Neural cell (in vitro differentiated cells): ENCODE data around the gene TMCO4. TPM values are rescaled to one million over a fixed set of nuclear protein-coding genes. Genes with fewer than 3 reads are reported as not detected.

ENCODE experiments used
- H2AFZ ChIP-seq: fragments of 200-600, 300-800 bp; sonication (generic), shearing (Covaris generic); 2 replicates; pipeline ENCODE4 v1.6.0; 2014; ENCODE audit warnings: low read depth, mild to moderate bottlenecking, antibody characterized with exemption, low read length, moderate library complexity
- H3F3A ChIP-seq: fragments of 200-600 bp; shearing (Covaris generic); 2 replicates; pipeline ENCODE4 v1.6.1; 2016; ENCODE audit warnings: mild to moderate bottlenecking, moderate library complexity, mixed read lengths, antibody characterized with exemption, low read length; ENCODE audit not compliant: insufficient read depth, poor library complexity, severe bottlenecking
- H3K27ac ChIP-seq: fragments of 200-600, 300-800 bp; sonication (generic), shearing (Covaris generic); 2 replicates; pipeline ENCODE4 v1.5.1; 2014; ENCODE audit warnings: mild to moderate bottlenecking, low read length, moderate library complexity
- H3K27me3 ChIP-seq: fragments of 300-800, 200-600 bp; sonication (generic), shearing (Covaris generic); 2 replicates; pipeline ENCODE4 v1.6.0; 2014; ENCODE audit warnings: mild to moderate bottlenecking, low read depth, low read length, moderate library complexity; ENCODE audit not compliant: insufficient read depth
- H3K36me3 ChIP-seq: fragments of 300-800, 200-600 bp; sonication (generic), shearing (Covaris generic); 2 replicates; pipeline ENCODE4 v1.5.1; 2014; ENCODE audit warnings: mild to moderate bottlenecking, antibody characterized with exemption, low read length, moderate library complexity; ENCODE audit not compliant: insufficient read depth
- H3K4me2 ChIP-seq: fragments of 300-800, 200-600 bp; sonication (generic), shearing (Covaris generic); 2 replicates; pipeline ENCODE4 v1.6.0; 2014; ENCODE audit warnings: mild to moderate bottlenecking, low read length
- H3K4me3 ChIP-seq: fragments of 300-800, 200-600 bp; sonication (generic), shearing (Covaris generic); 2 replicates; pipeline ENCODE4 v1.5.1; 2014; ENCODE audit warnings: mild to moderate bottlenecking, low read length, moderate library complexity
- H3K79me2 ChIP-seq: fragments of 200-600 bp; shearing (Covaris generic); replicated peaks from 2 replicates; pipeline ENCODE4 v1.6.0; 2014; ENCODE audit warnings: mild to moderate bottlenecking, low read length, moderate library complexity; ENCODE audit not compliant: insufficient read depth
- H3K9ac ChIP-seq: fragments of 300-800, 200-600 bp; sonication (generic), shearing (Covaris generic); 2 replicates; pipeline ENCODE4 v1.6.1; 2016; ENCODE audit warnings: mild to moderate bottlenecking, low read length, mixed read lengths
- H3K9me2 ChIP-seq: fragments of 200-600 bp; shearing (Covaris generic); 2 replicates; pipeline ENCODE4 v1.6.1; 2016; ENCODE audit warnings: mild to moderate bottlenecking, low read length, mixed read lengths; ENCODE audit not compliant: insufficient read depth
- H3K9me3 ChIP-seq: fragments of 200-600, 300-800 bp; sonication (generic), shearing (Covaris generic); 2 replicates; pipeline ENCODE4 v1.6.1; 2016; ENCODE audit warnings: mild to moderate bottlenecking, mixed run types, low read length, moderate library complexity, mixed read lengths
- H4K20me1 ChIP-seq: fragments of 200-600 bp; shearing (Covaris generic); 2 replicates; pipeline ENCODE4 v1.6.1; 2016; ENCODE audit warnings: mild to moderate bottlenecking, mixed run types; ENCODE audit not compliant: insufficient read depth
- CTCF ChIP-seq: fragments of 450-650 bp; IDR thresholded peaks from 2 replicates; pipeline ENCODE4 v1.5.1; 2014; ENCODE audit warnings: antibody characterized with exemption, mild to moderate bottlenecking, moderate library complexity; ENCODE audit not compliant: poor library complexity, severe bottlenecking
- EP300 ChIP-seq: fragments of 450-650 bp; conservative IDR thresholded peaks from 2 replicates; pipeline ENCODE4 v1.6.1; 2014; ENCODE audit warnings: antibody characterized with exemption, mild to moderate bottlenecking, moderate library complexity; ENCODE audit not compliant: poor library complexity, severe bottlenecking
- EZH2 ChIP-seq: fragments of 200-600, 300-800 bp; shearing (Covaris generic), sonication (generic); IDR thresholded peaks from 2 replicates; pipeline ENCODE4 v1.6.1; 2014; ENCODE audit warnings: antibody characterized with exemption, low read length, borderline replicate concordance, mild to moderate bottlenecking; ENCODE audit not compliant: insufficient read depth, poor library complexity, severe bottlenecking
- MXI1 ChIP-seq: fragments of 450-650 bp; conservative IDR thresholded peaks from 2 replicates; pipeline ENCODE4 v1.6.1; 2014; ENCODE audit warnings: antibody characterized with exemption, mild to moderate bottlenecking; ENCODE audit not compliant: poor library complexity, severe bottlenecking
- POLR2AphosphoS5 ChIP-seq: IDR thresholded peaks from 2 replicates; pipeline ENCODE4 v1.6.1; 2012
- RAD21 ChIP-seq: fragments of 450-650 bp; conservative IDR thresholded peaks from 2 replicates; pipeline ENCODE4 v1.6.1; 2014; ENCODE audit warnings: antibody characterized with exemption, mild to moderate bottlenecking, moderate library complexity
- SMC3 ChIP-seq: fragments of 450-650 bp; conservative IDR thresholded peaks from 2 replicates; pipeline ENCODE4 v1.6.1; 2014; ENCODE audit warnings: antibody characterized with exemption, mild to moderate bottlenecking, moderate library complexity; ENCODE audit not compliant: poor library complexity
- TAF1 ChIP-seq: IDR thresholded peaks from 2 replicates; pipeline ENCODE4 v1.6.1; 2012; ENCODE audit warnings: low read depth
- polyA plus RNA-seq: library from polyadenylated mRNA; depleted of rRNA; stranded (reverse); fragments of >200 nt; gene quantifications from 2 replicates; pipeline ENCODE4 v1.2.3, GENCODE V29; 2014
- TF ChIP-seq, protein P1 (sequence below): IDR thresholded peaks from 2 replicates; pipeline ENCODE4 v1.6.1; 2012; ENCODE audit warnings: borderline replicate concordance

Gene TMCO4
- polyA plus RNA-seq, 1 donor from 2014 or later, result not detected

GRCh38 chr1:19703280-19703679 lies 96.4 kb downstream of the TMCO4 start:
- Histone ChIP-seq H3K27me3 (no peaks in the 10 kb centered on the region), H3K4me2 (no peak overlapping the region), H3K27ac (no peak overlapping the region), H4K20me1 (no peaks in the 10 kb centered on the region), H3K36me3 (no peaks in the 10 kb centered on the region), H3K79me2 (no peaks in the 10 kb centered on the region), H3K9me2 (no peaks in the 10 kb centered on the region), H3K9ac (no peak overlapping the region), H3K4me3 (no peak overlapping the region), H3K9me3 (no peaks in the 10 kb centered on the region), H3F3A (no peaks in the 10 kb centered on the region), H2AFZ (no peak overlapping the region)
- no peak for TF ChIP-seq EP300
- TF ChIP-seq SMC3, result no peak
- TF ChIP-seq EZH2, result no peak
- TF ChIP-seq RAD21, result no peak
- TF ChIP-seq TAF1, result no peak
- TF ChIP-seq CTCF, result no peak
- no peak for TF ChIP-seq POLR2AphosphoS5
- TF ChIP-seq, protein P1, sequence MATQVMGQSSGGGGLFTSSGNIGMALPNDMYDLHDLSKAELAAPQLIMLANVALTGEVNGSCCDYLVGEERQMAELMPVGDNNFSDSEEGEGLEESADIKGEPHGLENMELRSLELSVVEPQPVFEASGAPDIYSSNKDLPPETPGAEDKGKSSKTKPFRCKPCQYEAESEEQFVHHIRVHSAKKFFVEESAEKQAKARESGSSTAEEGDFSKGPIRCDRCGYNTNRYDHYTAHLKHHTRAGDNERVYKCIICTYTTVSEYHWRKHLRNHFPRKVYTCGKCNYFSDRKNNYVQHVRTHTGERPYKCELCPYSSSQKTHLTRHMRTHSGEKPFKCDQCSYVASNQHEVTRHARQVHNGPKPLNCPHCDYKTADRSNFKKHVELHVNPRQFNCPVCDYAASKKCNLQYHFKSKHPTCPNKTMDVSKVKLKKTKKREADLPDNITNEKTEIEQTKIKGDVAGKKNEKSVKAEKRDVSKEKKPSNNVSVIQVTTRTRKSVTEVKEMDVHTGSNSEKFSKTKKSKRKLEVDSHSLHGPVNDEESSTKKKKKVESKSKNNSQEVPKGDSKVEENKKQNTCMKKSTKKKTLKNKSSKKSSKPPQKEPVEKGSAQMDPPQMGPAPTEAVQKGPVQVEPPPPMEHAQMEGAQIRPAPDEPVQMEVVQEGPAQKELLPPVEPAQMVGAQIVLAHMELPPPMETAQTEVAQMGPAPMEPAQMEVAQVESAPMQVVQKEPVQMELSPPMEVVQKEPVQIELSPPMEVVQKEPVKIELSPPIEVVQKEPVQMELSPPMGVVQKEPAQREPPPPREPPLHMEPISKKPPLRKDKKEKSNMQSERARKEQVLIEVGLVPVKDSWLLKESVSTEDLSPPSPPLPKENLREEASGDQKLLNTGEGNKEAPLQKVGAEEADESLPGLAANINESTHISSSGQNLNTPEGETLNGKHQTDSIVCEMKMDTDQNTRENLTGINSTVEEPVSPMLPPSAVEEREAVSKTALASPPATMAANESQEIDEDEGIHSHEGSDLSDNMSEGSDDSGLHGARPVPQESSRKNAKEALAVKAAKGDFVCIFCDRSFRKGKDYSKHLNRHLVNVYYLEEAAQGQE, result no peak

DNA sequence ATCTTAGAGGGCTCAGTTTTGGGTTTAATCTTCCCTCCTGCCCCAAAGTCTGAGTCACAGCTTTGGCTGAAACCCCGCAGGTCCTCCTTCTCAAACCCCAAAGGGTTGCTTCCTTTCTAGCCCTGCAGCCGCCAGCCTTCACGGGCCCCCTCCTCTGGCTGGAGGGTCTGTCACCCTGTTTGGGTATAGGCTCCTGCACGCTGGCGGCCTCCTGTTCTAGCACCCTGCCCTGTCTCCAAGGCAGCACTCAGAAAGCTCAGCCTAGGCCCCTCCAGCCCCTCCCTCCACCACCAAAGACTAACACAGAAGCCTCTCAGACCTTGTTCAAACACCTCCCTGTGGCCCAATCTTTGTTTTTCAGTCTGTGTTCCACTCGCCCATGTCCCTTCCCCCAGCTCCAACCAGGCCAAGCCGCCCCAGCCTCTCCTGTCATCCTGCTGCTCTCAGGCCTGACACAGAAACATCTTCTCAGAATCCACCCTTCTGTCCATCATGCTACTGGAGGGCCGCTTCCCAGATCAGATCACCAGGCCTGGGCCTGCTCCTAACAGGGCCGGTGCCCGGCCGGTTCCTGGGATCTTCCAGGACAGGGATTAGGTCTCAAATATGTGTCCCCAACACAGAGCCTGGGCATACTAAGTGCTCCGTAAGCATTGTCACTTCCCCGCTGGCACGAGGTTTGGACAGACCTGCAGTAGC lies 99.5 kb downstream of the TMCO4 start:
- Histone ChIP-seq H3K79me2 (no peaks in the 10 kb centered on the region), H2AFZ (no peak overlapping the region), H3K9ac (no peak overlapping the region), H3K36me3 (no peaks in the 10 kb centered on the region), H4K20me1 (no peaks in the 10 kb centered on the region), H3K27ac (no peak overlapping the region), H3K9me3 (no peaks in the 10 kb centered on the region), H3K4me2 (no peak overlapping the region), H3F3A (no peaks in the 10 kb centered on the region), H3K9me2 (no peaks in the 10 kb centered on the region), H3K27me3 (no peaks in the 10 kb centered on the region), H3K4me3 (no peak overlapping the region)
- TF ChIP-seq TAF1 (no peak), RAD21 (no peak), CTCF (no peak), MXI1 (no peak), POLR2AphosphoS5 (no peak), EP300 (no peak), EZH2 (no peak)
- TF ChIP-seq, protein P1, result no peak
